Esophagus squamous epithelium (tissue), 5 donors: Measurements from ENCODE around the gene PAGE1. TPM values are rescaled to one million over a fixed set of nuclear protein-coding genes. Genes with fewer than 3 reads are reported as not detected.
"Not testable (repeated sequence)": the region's sequence is repeated elsewhere in the genome, so short reads cannot be mapped to it uniquely, and the experiment has no call there.

Source experiments
- DNase-seq: peaks from one replicate; lab custom pipeline; 2025; lab: John Stamatoyannopoulos, UW
- H3K27ac ChIP-seq, 4 donors: fragments of 200-600 bp; sonication (generic); one replicate each; pipeline ENCODE4 v1.5.1; 2016 to 2019; ENCODE audit warnings: mild to moderate bottlenecking in 1 of 4
- H3K27me3 ChIP-seq, 4 donors: fragments of 200-600 bp; sonication (generic); 1 replicate in 3 of 4; 2 replicates in 1 of 4; pipeline versions ENCODE4 v1.5.1 to v1.6.0; 2017 to 2021; ENCODE audit warnings: antibody characterized with exemption in 1 of 4
- H3K36me3 ChIP-seq, 3 donors: fragments of 200-600 bp; sonication (generic); one replicate each; pipeline ENCODE4 v1.5.1; 2016 to 2019
- H3K4me1 ChIP-seq, 3 donors: fragments of 200-600 bp; sonication (generic); one replicate each; pipeline ENCODE4 v1.5.1; 2017 to 2019
- H3K4me3 ChIP-seq, 4 donors: fragments of 200-600 bp; sonication (generic); 1 replicate in 3 of 4; 2 replicates in 1 of 4; pipeline ENCODE4 v1.5.1; 2016 to 2019; ENCODE audit warnings: mild to moderate bottlenecking in 2 of 4, moderate library complexity in 1 of 4
- H3K9me3 ChIP-seq, 3 donors: fragments of 200-600 bp; sonication (generic); one replicate each; pipeline ENCODE4 v1.5.1; 2016 to 2019
- CTCF ChIP-seq, 6 experiments: fragments of 450-650 bp in 4 of 6; fragments of 200-600 bp in 2 of 6; sonication (generic) in 2 of 6; IDR thresholded peaks; one replicate each; pipeline ENCODE4 v1.5.1; 2016 to 2019; ENCODE audit warnings: antibody characterized with exemption in 6 of 6, mild to moderate bottlenecking in 4 of 6, moderate library complexity in 4 of 6
- POLR2A ChIP-seq, 4 donors: fragments of 450-650 bp; IDR thresholded peaks; one replicate each; pipeline ENCODE4 v1.6.1; 2017; ENCODE audit warnings: antibody characterized with exemption in 4 of 4, mild to moderate bottlenecking in 4 of 4, moderate library complexity in 3 of 4
- WGBS, 2 donors: methylation state at CpG; one replicate each; pipeline ENCODE4 v1.1.5; 2018; 5-methylcytosine and 5-hydroxymethylcytosine counted together
- intact Hi-C: fragments of 100-400 bp; cut with DNase I; formaldehyde crosslinking; loops from one replicate; pipeline ENCODE4 v1.15.0; 2022
- total RNA-seq, 4 donors: library from RNA; depleted of rRNA; stranded (reverse); fragments of >200 nt; gene quantifications; one replicate each; pipeline ENCODE4 v1.1.0, GENCODE V29; 2016
- donor health status: DM: yes; HTN: yes; CAD: no.

Gene PAGE1
- total RNA-seq, result not detected

- WGBS, 2 donors, result 86 to 87% methylated on average over 15 to 19 of the region's 38 CpGs
- Histone ChIP-seq H3K9me3 (no peaks in the 10 kb centered on the region), H3K27ac (no peak within 1 kb of the TSS), H3K27me3 (no peaks in the 10 kb centered on the region), H3K4me1 (no peaks in the 10 kb centered on the region), H3K4me3 (no peak within 1 kb of the TSS), H3K36me3 (no peaks in the 10 kb centered on the region)
- intact Hi-C loops, result no loop called here
- TF ChIP-seq CTCF (IDR thresholded peaks at IDR 0.05), result no peak
- TF ChIP-seq POLR2A (IDR thresholded peaks at IDR 0.05), result no peak
- DNase-seq, result no peak
These were observed at the start of gene PAGE1 for GRCh38 chrX:49695276-49696180. Gene PAGE1 (minus strand): TSS chrX:49695984. CDS start chrX:49694770, 1,214 bp downstream.

- H3K27ac ChIP-seq, H3K4me3 ChIP-seq, H3K4me1 ChIP-seq, H3K36me3 ChIP-seq, H3K27me3 ChIP-seq, intact Hi-C loops, DNase-seq, H3K9me3 ChIP-seq: not testable (repeated sequence)
- WGBS, 2 donors, result 91 to 93% methylated on average over 1 of the region's 1 CpG
These were observed 45.7 kb upstream of the PAGE1 start for GRCh38 chrX:49741501-49741900.

DNA sequence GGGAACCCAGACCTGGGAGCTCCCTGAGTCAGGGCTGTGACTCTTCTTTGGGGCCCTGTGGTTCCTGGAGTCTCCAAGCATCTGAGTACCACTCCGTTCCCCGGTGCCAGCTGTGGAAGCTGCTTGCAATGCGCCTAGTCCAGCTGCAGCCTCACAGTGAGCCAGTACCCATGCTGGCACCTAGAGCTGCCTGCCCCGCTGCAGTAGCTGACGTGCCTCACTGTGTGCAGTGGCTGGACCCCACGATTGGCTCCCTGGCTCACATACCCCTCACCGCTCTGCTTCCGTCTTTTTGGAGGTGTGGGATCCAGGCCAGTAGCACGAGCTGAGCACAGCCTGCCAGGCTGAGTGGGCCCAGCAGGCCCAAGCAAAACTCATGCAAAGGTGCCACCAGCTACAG lies 32.1 kb upstream of the PAGE1 start:
- Histone ChIP-seq H3K9me3 (no peaks in the 10 kb centered on the region), H3K4me3 (no peak overlapping the region), H3K27ac (no peak overlapping the region), H3K27me3 (no peaks in the 10 kb centered on the region), H3K36me3 (no peaks in the 10 kb centered on the region), H3K4me1 (no peaks in the 10 kb centered on the region)
- DNase-seq, result no peak
- intact Hi-C loops, result no loop called here
- TF ChIP-seq POLR2A (IDR thresholded peaks at IDR 0.05) (no peak), CTCF (IDR thresholded peaks at IDR 0.05) (no peak)
- 71 to 100% methylated on average over 4 to 5 of the region's 9 CpGs for WGBS, 2 donors

DNA sequence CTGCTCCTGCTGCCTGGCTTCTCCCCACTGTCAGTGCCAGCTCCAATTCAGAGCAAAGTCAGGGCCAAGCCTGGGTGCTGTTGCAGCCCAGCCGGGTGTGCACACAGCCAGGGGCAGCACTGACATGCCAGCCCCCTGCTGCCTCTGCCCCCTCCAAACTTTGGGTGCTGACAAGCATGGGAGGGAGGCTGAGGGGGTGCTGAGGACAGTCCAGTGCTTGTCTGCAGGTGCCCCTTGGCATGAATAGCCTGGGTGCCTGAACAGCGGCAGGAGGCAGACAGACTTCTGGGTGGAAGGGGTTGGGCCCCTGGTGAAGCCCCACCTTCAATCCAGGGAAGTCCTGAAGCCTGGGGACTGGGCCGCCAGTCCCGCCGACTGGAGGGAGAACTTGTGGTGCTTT lies 31.2 kb upstream of the PAGE1 start:
- H3K4me1 ChIP-seq, result no peaks in the 10 kb centered on the region
- no peak overlapping the region for H3K4me3 ChIP-seq
- intact Hi-C loops, result no loop called here
- no peaks in the 10 kb centered on the region for H3K9me3 ChIP-seq
- no peak for DNase-seq
- no peak overlapping the region for H3K27ac ChIP-seq
- no peaks in the 10 kb centered on the region for H3K36me3 ChIP-seq
- 67% methylated on average over 3 of the region's 5 CpGs; no CpG with 5 or more reads in 1 of the 2 donors for WGBS, 2 donors
- H3K27me3 ChIP-seq, result no peaks in the 10 kb centered on the region
- no peak for TF ChIP-seq POLR2A (IDR thresholded peaks at IDR 0.05)

DNA sequence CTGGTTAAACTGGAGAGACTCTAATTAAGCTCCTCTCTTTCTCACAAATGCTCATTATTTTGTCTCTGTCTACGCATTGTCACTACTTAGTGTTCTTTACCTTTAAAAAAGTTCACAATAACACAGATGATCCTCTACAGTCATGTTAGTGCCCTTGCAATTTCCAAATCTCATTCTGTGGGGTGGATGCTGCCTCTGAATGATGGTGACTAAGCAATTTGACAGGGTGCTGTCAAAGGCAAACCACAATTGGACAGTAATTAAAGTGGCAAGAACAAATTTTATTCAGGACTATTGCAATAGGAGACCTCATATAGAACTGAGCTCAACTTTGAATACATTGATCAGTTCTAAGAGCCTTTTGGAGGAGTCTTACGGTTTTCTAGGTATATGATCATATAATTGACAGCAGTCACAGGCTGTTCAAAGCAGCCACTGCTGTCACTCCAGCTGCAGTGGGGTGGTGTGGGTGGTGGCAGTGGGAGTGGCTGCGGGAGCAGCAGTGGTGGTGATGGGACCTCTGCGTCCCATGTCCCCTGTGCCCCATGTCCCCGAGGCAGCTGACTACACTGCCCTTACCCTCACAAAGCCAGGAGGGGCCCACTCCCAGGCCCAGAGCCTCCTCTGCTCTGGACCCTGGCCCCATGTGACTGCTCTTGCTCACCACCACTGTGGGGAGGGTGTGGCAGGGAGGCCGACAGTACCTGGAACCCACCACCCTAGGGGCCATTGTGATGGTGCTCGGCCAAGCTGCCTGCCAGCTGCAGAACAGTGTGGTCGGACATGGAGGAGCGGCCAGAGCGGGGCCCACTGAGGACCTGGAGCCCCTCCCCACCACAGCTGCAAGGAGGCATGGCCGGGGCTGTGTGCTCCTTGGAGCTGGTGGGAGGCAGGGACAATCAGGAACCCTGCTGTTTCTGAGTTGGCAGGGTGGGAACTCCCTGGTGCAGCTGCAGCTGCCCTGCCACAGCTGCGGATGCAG lies 30.4 kb upstream of the PAGE1 start:
- Histone ChIP-seq H3K27me3 (no peaks in the 10 kb centered on the region), H3K36me3 (no peaks in the 10 kb centered on the region), H3K27ac (no peak overlapping the region), H3K4me3 (no peak overlapping the region), H3K9me3 (no peaks in the 10 kb centered on the region), H3K4me1 (no peaks in the 10 kb centered on the region)
- 65 to 100% methylated on average over 3 of the region's 12 CpGs for WGBS, 2 donors
- intact Hi-C loops, result no loop called here
- no peak for TF ChIP-seq POLR2A (IDR thresholded peaks at IDR 0.05)
- no peak for TF ChIP-seq CTCF (IDR thresholded peaks at IDR 0.05)
- DNase-seq, result no peak
